Endothelial cell of hepatic sinusoid (primary cell): ENCODE data around the gene NFIB.

Experiments used
- in situ Hi-C: cut with HindIII; loops from 2 replicates; pipeline ENCODE4 v1.10.0; 2017; ENCODE audit warnings: low sequenced_read_pairs

NFIB gene

DNA sequence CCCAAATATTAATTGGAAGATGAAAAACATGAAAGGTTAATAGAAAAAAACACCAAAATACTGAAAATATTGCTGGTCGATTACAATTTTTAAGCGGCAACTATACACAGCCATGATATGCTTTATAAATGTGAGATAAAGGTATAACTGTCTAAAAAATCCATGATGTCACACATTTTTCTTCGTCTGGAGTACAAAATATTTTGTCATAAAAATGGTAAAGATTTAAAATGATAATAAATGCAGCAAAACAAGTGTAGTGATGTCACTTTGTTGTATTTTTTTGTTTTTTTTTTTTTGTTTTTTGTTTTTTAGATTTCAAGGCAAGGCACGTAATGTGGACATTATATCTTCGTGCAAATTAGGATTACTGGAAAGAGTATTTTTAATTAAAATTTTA lies 227.4 kb downstream of the NFIB start:
- in situ Hi-C loops = no loop called here

DNA sequence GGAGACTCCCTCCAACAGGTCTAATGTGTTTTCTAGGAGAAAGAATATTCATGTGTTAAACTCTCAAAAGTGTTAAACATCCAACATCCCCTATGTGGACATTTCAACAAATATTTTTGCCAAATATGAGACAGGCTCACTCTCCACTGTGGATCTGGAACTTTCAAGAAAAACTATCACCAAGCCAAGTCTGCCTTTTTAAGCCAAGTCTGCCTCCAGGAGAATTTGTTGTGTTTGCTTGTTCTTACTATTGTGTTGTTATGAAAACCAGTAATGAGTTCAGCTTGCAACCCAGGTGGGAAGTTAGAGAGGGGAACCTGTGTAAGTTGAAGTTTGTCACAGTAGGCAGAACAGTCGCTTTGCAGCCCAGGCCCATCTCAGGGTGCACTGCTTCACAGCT lies 228.1 kb downstream of the NFIB start:
- in situ Hi-C loops = no loop called here

DNA sequence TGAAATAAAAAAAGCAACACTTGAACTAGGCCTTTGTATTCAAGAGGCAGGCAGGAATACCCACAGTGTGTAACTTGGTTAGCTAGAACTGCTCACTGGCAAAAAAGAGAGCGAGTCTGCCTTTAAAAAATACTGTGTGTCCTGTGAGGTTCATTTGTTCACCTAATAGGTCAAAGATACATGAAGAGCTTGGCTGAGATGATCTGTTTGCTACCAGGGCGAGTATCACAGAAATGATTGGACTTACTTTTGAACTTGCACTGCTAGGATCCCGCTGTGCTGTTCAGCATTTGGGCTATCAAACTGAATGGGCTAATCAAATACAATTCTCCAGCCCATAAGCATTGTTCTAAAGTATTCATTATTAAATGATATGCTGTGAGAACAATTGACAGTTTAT lies 229.1 kb downstream of the NFIB start:
- in situ Hi-C loops = no loop called here

DNA sequence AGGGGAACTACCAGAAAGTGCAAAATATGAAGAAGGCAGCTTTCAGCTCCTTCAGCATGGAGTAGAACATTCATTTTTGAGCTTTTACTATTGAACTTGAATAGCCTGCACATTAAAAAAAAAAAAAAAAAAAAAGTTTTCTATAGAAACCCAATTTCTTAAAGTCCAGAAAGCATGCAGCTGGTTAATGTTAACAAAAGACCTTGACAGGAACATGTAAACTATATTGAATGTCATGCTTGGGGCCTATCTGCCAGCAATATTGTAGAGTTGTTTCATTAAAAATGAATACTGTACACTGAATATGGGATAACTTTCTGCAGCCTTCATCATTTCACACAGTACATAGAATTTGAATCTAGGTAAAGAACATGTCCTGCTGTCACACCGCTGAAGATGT lies 230.6 kb downstream of the NFIB start:
- in situ Hi-C loops = no loop called here

DNA sequence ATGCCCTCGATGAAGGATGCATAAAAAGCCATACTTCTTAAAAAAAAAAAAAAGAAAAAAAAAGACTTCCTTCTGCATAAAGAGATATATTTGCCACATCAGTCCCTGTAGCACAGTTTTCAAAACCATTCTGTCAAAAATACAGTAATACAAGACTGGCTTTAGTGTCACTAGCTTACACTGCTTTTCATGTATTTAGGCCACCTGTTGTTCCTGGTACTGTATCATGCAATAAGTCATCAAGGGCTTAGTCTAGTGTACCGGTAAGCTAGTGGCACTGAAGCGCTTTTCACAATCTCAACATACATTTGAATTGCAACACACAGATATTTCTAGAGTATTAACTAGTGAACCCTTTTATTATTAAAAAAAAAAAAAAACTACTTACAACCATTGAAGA lies 231.2 kb downstream of the NFIB start:
- in situ Hi-C loops = no loop called here

DNA sequence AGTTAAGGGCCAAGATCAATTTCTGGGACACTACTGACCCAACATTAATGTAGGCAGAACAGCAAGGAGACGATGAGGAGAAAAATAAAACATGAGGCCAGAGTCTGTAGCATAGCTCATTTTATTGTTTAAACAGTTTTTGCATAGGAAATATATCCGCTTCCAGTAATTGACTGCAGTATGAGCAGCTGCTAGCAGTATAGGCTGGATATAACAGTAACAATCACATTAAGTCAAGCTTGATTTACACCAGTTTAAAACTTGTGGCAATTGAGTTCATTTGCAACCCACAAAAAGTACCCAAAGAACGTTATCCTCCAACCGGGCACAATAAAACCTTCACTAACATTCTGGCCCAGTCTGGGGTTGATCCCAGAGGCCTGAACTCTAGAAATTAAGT lies 232.2 kb downstream of the NFIB start:
- in situ Hi-C loops = no loop called here

DNA sequence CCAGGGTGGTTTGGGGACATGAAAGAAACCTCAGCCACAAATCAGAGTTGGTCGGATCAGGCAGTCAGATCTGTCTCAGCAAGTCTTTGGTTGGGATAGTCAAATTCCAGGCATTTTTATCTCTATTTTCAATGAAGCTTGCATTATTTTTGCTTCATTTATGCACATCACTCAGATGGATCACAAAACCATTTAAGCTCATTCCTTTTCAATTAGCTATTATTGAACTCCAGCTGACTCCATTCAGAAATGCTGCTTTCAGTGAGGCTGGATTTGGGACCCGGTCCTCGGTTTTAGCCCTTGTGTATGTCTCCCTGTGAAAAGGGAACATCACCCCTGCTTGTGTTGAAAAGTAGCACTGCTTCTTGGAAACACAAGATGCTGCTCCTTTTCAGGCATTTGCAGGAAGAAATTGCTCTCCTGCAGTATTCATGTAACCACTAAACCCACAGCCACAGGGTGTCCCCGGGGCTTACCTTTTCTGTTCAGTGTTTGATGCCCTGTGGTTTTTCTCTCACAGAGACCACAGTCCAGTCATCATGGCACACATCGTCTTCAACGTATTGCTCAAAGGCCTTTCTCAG lies 232.9 kb downstream of the NFIB start:
- in situ Hi-C loops = no loop called here

DNA sequence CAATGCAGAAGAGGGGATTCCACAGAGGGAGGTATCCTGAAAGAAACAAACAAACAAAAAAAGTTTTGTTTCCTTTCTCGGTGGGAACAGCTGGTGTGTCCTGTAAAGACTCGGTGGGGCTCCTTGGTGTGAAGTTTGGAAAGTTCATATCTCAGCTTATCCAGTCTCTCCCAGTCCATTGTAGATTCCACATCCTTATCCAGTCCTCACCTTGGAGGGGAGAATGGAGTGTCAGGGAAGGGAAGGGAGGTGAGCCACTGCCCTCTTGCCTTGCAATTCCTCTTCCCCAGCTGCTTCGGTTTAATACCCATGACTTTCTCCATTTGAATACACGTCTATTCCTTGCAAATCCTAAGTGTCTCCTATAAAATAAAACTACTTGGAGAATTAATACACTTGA lies 234.5 kb downstream of the NFIB start:
- in situ Hi-C loops = no loop called here

DNA sequence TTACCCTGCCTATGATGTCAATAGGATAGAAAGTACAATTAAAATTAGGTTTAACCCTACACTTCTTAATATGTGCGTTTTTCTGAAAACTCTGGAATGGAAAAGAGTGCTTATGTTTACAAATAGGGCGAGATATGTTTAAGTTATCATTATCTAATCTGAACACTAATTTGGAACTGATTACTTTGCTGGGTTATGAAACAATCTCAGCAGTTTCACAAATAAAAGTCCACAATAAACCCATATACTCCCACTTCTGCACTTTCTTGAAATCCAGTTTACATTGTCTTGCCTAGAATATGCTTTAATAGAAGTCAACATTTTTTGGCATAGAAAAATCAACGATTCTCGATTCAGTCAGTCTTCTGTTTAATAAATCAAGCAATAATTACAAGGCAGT lies 236.3 kb downstream of the NFIB start:
- in situ Hi-C loops = no loop called here

DNA sequence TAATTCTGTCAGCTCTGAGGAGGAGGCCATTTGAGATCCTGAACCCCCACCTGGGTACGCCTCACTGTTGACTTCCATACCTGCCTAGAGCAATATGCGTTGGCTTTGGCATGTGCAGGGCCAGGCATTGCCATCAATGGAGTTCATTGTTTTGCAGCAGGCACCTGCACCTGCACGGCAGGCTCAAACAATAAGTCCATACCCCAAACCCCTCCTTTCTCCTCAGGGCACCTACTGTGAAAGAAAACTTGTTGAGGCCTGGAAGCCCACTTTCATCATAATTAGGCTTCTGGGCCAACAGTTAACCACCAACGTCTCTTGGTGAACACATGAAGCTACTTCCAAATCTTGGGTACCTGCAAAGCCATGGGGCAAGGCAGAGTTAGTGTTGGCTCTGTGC lies 238.7 kb downstream of the NFIB start:
- in situ Hi-C loops = no loop called here

DNA sequence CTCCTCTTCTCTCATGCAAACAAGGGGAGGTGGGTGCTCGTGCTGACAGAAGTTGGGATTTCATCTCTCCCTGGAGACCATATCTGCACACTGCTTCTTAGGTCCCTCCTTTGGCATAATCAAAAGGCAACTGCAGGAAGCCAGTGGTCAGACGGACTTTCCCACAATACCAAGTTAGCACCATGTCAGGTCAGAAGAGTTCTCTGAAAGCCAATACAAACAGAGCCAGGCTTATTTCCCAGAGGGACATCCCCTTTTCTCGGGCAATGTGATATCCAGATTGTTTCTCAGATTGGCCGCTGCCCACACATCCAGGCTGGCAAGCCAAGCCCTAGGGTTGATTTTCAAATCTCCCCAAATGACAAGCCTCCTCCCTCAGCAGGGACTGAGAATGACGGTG lies 241.1 kb downstream of the NFIB start:
- in situ Hi-C loops = loop anchor here (5.0 kb wide), 1 partner anchor 36 kb away; no protein-coding TSS in a partner anchor

DNA sequence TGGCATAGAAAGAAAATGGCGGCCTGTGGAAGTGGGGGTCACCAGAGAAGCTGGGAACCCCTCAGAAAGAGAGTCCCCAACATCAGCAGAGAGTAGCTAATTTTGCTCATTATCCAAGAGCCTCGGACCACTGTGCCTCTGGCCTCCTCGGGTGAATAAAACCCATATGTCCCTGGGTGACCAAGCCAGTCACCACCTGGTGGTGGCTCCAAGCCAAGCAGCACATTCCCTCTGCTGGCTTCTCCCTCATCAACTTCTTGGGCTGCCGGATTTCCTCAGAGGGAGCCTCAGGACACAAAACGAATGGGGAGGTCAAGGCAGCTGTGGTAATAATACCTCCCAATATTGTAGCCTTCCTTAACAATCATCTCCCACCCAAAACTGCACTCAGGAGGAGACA lies 242.5 kb downstream of the NFIB start:
- in situ Hi-C loops = loop anchor here (5.0 kb wide), 1 partner anchor 34 kb away; no protein-coding TSS in a partner anchor

DNA sequence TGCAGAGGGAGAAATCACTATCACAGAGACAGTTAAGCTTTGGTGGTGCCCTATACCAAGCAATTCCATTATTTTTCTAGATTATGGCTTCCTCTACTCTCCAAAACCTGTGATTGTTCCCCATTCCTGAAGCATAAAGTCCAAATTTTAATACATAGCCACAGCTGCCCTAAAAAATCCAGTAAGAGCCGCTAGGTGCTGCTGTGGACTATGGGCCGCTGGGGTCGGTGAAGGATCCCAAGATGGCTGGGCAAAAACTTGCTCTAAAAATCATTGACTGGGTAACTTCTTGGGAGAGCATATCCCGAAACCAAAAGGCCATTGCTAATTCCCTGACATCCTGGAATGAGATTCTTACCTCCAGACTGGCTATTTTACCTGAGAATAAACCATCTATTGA lies 245.3 kb downstream of the NFIB start:
- in situ Hi-C loops = loop anchor here (5.0 kb wide), 1 partner anchor 39 kb away; no protein-coding TSS in a partner anchor

DNA sequence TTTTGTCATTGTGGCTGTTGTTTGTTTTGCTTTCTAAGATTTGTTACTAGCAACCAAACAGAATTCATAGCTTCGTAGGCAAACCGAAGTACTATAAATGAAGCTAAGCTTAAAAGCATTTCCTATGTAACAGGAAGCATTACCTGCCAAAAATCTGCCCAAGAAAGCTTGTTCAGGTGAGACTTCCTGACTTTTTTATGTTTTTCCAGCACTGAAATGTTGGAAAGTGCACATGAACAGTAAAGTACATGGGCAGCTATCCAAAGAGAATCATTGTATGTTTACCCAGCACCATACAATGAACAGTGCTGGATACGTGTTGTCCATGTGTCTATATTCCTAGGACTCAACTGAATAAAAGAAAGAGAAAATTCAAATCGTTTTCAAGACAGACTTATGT lies 247.1 kb downstream of the NFIB start:
- in situ Hi-C loops = loop anchor here (5.0 kb wide), 1 partner anchor 40 kb away; no protein-coding TSS in a partner anchor

DNA sequence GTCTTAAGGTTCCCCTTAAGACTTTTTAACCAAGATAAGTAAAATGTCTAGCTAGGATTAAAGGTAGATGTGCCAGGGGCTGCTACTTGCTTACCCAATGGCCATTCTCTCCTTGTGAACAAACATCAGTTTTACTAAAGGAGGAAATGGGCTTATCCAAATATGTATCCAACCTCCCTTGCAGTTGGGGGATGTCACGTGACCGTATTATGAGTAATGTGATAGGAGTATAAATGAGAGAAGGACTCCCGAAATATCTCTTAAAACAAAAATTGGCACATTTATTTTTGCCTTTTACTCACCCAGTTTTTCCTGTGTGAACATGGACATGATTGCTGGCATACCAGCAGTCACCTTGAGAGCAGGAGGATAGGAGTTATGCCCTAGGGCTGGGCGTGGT lies 247.9 kb downstream of the NFIB start:
- in situ Hi-C loops = loop anchor here (5.0 kb wide), 1 partner anchor 41 kb away; no protein-coding TSS in a partner anchor

DNA sequence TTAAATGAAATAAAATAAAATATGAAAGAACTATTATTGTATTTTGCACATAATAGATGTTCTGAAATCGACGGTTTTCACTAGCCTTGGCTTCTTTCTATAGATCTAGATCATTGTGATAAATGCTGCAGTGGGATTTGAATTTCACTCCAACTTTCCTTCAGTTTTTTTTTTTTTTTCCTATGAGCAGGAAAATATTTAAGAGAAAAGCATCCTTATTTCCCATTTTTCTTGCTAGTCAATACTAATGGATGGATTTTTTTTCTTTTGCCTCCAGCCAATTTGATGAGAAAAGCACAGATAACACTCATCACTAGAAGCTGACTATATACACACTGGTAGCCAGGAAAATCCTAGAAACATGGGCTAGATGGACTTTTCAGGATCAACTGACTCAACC lies 249.0 kb downstream of the NFIB start:
- in situ Hi-C loops = loop anchor here (5.0 kb wide), 1 partner anchor 42 kb away; no protein-coding TSS in a partner anchor

DNA sequence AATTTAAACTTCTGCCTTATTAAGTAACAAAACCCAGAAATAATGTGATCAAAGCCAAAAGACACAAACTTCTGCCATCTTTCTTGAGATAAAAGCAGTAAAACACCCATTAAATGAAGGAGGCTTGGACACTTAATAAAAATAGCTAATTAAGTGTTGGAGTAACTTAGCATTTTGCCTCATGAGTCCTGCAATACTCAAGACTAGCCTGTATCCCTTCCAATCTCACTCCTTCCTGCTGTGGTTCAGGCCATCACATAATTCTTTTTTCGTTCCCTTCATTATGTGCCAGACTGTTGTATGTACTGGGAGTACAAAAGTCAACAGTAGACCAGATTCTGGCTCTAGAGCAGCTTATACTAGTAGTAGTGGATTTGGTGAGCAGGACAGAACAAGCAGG lies 250.2 kb downstream of the NFIB start:
- in situ Hi-C loops = no loop called here

DNA sequence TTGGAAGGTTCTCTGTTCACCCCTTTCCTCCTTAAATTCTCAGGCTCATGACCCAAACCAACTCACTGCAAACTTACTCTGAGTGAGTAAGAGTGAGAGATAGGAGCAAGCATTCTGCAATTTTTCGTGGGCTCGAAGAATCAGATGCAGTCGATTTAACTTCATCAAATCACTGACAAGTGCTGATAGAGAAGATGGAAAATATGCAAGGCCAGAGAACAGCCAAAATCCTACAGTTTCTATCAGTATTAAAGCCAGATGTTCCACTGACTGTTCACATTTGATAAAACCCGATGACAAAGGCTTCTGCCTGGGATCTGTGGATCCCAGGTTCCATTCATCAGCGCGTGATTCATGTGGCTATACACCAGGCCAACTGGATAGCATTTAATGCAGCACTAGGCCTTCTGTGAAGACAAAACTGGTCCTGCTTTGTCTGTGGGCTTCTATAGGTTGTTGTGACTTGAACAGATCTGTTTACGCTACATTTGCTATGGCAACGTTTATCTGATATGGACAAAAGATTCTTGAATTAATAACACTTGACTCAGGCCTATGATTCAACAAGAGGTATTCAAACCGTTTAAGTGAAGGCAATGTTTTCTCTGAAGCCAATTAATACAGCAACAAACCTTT lies 251.2 kb downstream of the NFIB start:
- in situ Hi-C loops = no loop called here

DNA sequence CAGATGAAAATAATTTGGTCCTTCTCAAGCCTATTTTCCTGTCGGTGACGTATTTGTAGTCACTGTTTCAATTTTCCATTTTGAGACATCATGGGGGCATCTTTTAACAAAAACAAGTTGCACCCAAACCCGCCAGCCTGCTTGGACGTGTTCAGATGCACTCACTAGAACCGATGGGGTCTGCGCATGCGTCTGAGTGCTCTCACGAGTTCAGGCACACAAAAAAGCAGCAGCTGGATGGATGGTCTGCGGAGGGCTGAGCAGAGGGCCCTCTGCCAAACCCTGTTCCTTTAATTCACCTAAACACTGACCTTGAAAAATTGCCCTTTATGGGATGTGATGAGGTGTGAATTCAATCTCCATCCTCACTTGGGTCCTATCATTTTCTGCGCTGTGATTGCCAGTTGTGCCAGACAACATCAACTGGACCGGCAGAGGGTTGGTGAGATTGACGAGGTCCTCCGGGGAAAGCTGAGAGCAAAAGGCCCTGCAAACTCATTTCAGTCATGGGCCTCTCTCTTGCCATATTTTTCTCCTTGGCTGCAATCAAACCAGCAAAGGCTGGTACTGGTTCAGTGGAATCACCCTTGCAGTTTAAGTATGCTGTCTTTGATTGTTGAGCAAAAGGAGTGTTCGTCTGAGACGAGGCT lies 251.9 kb downstream of the NFIB start:
- in situ Hi-C loops = no loop called here

DNA sequence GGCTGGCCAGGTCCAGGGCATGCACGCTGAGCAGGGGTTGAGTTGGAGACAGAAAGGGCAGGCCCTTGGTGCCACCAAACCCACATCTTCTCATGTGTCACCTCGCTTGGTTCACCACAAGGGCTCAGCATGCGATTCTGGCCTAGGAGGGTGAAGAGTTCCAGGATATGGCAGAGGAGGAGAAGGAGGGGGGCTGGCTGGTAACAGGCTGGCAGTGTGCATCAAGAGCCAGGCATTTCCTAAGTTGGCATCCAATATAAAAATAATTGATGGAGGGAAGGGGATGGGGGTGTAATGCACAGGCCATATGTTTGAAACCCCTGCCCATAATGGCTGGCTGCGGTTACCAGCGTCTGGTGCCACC lies 255.6 kb downstream of the NFIB start:
- in situ Hi-C loops = no loop called here

DNA sequence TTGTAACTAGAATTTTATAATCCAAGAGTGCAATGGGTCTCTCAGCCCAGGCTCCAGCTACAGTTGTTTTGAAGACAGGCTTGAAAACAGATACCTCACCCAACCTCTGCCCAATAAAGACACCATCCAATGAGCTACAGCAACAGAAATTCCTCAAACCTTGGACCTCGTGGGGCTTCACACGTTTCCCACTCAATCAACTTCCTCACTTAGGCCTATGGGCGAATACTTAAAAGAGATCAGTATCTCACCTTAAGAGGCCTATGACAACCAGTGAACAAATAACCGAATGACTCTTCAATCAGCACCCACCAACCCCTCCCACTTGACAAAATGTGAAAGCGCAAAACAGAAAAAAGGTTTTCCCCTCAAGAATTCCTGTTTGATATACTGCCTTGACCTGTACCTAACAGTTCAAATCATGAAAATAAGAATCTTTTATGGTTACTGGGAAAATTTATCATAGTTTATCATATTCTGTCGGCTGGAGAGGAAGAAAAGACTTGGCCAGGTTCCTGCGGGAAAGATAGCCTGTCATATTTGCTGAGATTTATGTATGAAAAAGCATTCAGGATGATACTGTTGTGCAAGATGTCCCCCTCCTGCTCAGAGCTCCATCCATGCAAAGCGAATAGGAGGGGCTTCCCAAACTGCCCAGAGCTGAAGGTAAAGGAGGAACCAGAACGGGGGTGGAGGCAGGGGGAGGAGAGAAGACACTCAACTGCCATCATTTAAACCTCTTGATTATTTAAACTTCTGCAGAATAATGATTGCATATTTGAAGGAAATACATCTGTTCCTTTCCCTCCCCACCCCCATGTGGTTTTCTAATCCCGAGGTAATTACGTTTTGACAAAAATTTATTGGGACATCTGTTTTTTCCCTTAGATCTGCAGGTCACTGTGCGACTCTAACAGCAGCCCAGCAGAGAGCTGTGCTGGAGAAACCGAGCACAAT lies 256.3 kb downstream of the NFIB start:
- in situ Hi-C loops = no loop called here
